Activated naive CD4-positive, alpha-beta T cell treated with anti-CD3 and anti-CD28 coated beads for 36 hours (primary cell): ENCODE measurements around the gene PPP1R13B. TPM values are rescaled to one million over a fixed set of nuclear protein-coding genes. Genes with fewer than 3 reads are reported as not detected.
"Not testable (repeated sequence)": the region's sequence is repeated elsewhere in the genome, so short reads cannot be mapped to it uniquely, and the experiment has no call there.

Experiments
- CTCF ChIA-PET: fragments of 350-600 bp; sonication (Branson Sonifier 250); formaldehyde crosslinking; loops from one replicate; lab custom pipeline; 2021; ENCODE audit warnings: antibody characterized with exemption; lab: Charles Lee
- DNase-seq: peaks from one replicate; pipeline ENCODE4 v3.0.0-alpha.2; 2020
- H3K27ac Mint-ChIP-seq: one replicate; pipeline ENCODE4 v1.8.0; 2021; ENCODE audit warnings: mild to moderate bottlenecking, mixed read lengths
- H3K27me3 Mint-ChIP-seq: one replicate; pipeline ENCODE4 v1.8.0; 2021; ENCODE audit warnings: low read depth, mixed read lengths
- H3K36me3 Mint-ChIP-seq: one replicate; pipeline ENCODE4 v1.8.0; 2021; ENCODE audit warnings: low read depth, mixed read lengths
- H3K4me1 Mint-ChIP-seq: one replicate; pipeline ENCODE4 v1.8.0; 2021; ENCODE audit warnings: low read depth, mixed read lengths
- H3K4me3 Mint-ChIP-seq: one replicate; pipeline ENCODE4 v1.8.0; 2021; ENCODE audit warnings: mild to moderate bottlenecking, moderate library complexity, mixed read lengths
- H3K9me3 Mint-ChIP-seq: one replicate; pipeline ENCODE4 v1.8.0; 2021; ENCODE audit warnings: mixed read lengths
- intact Hi-C: fragments of 100-400 bp; cut with micrococcal nuclease; formaldehyde crosslinking; loops from one replicate; pipeline ENCODE4 v1.15.1; 2023
- total RNA-seq, 2 experiments: library from RNA; stranded (reverse); gene quantifications; one replicate each; pipeline ENCODE4 v1.2.3, GENCODE V29; 2021

PPP1R13B gene
- total RNA-seq, 2 experiments from 2014 or later = 8.0 to 8.6 TPM

- Mint-ChIP-seq H3K27me3 (no peaks in the 10 kb centered on the region), H3K4me3 (no peak overlapping the region), H3K4me1 (peaks cover 7% of the 10 kb centered on the region), H3K36me3 (no peaks in the 10 kb centered on the region), H3K9me3 (no peaks in the 10 kb centered on the region), H3K27ac (no peak overlapping the region)
- no peak for DNase-seq
- intact Hi-C loops = no loop called here
- CTCF ChIA-PET = interaction anchor here (0.7 kb wide), 2 partner anchors 15 to 45 kb away, joined by 3 read pairs; no protein-coding TSS in a partner anchor
These were observed 6.8 kb upstream of the PPP1R13B start for GRCh38 chr14:103854017-103854808.

GRCh38 chr14:103849151-103849886, 1.9 kb upstream of the PPP1R13B start:
- peaks cover 15% of the 10 kb centered on the region for H3K4me1 Mint-ChIP-seq
- no peak for DNase-seq
- peak overlapping the region; percentile 55 for H3K4me3 Mint-ChIP-seq
- H3K27me3 Mint-ChIP-seq = no peaks in the 10 kb centered on the region
- H3K9me3 Mint-ChIP-seq = no peaks in the 10 kb centered on the region
- intact Hi-C loops = loop anchor here (5.0 kb wide), 1 partner anchor 447 kb away; no protein-coding TSS in a partner anchor
- CTCF ChIA-PET = no interaction called here
- H3K27ac Mint-ChIP-seq = no peak overlapping the region
- no peaks in the 10 kb centered on the region for H3K36me3 Mint-ChIP-seq

DNA sequence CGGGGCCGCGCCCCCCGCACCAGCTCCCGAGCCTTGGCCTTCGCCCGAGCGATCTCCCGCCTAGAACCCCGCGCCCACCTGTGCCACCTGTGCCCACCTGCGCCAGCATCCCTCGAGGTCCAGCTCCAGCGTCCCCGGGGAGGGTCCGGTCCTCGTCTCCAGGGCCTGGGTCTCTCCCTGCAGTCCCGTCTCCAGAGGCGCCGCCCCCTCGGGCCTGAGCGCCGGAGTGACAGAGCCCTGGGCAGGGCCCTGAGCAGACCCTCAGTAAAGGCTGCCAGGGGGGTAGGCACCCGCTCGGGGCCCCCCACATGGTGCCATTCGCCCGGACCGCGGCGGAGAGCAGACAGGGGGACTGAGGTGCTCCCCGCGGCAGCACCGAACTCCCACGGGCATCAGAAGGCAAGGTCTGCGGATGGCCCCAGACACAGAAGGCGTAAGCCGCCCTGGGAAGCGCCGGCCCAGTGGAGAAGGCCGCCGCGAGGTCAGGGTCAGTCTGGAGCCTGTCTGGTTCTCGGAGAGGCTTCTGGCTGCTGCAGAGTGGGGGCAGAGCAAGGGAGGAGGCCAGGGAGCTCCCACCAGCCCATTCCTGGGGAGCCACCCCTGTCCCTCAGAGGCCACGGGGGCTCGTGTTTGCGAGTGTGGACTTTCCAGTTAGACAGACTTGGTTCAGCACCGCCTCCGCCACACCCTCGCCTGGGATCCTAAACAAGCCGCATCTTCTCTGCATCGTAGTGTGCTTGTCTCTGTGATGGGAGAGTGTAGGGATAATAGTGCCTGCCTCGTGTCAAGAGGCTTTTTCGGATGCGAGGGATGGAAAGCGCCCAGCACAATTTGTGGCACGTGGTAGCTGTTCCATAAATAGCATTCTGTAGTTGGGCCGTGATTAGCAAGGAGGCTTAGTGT, 1.1 kb upstream of the PPP1R13B start:
- Mint-ChIP-seq H3K4me3 (peak overlapping the region; percentile 55), H3K36me3 (no peaks in the 10 kb centered on the region), H3K4me1 (peaks cover 15% of the 10 kb centered on the region), H3K27me3 (no peaks in the 10 kb centered on the region), H3K9me3 (no peaks in the 10 kb centered on the region), H3K27ac (no peak overlapping the region)
- no peak for DNase-seq
- intact Hi-C loops = loop anchor here (5.0 kb wide), 1 partner anchor 446 kb away; no protein-coding TSS in a partner anchor
- CTCF ChIA-PET = no interaction called here

GRCh38 chr14:103846543-103847450, 578 bp downstream of the PPP1R13B start:
- Mint-ChIP-seq H3K27ac (no peak overlapping the region), H3K4me3 (peak overlapping the region; percentile 86), H3K27me3 (no peaks in the 10 kb centered on the region), H3K36me3 (no peaks in the 10 kb centered on the region), H3K9me3 (no peaks in the 10 kb centered on the region), H3K4me1 (peaks cover 15% of the 10 kb centered on the region)
- intact Hi-C loops = loop anchor here (5.0 kb wide), 1 partner anchor 444 kb away; no protein-coding TSS in a partner anchor
- CTCF ChIA-PET = no interaction called here
- peak; percentile 16 for DNase-seq

- peak overlapping the region; percentile 86 for H3K4me3 Mint-ChIP-seq
- no peak for DNase-seq
- H3K27ac Mint-ChIP-seq = no peak overlapping the region
- intact Hi-C loops = loop anchor here (5.0 kb wide), 1 partner anchor 444 kb away; no protein-coding TSS in a partner anchor
- no peaks in the 10 kb centered on the region for H3K27me3 Mint-ChIP-seq
- CTCF ChIA-PET = no interaction called here
- H3K4me1 Mint-ChIP-seq = peaks cover 15% of the 10 kb centered on the region
- no peaks in the 10 kb centered on the region for H3K9me3 Mint-ChIP-seq
- no peaks in the 10 kb centered on the region for H3K36me3 Mint-ChIP-seq
These were observed 1.3 kb downstream of the PPP1R13B start for GRCh38 chr14:103846097-103846496.

DNA sequence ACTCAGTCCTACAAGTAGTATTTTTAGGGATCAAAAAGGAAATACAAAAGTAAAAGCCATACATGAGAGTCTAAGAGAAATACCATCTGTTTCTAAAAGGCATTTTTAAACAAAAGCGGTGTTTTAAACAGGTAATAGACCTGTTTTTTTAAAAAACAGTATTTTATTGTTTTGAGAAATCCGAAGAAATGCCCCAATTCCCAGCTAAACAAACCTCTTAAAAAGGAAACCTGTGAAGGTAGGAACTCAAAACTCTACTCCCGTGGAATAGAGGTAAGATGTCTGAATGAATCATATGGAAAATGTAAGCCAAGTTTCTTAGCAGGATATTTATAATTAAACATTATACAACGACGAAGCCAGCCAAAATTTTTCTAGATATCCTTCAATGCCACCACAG, 2.0 kb downstream of the PPP1R13B start:
- Mint-ChIP-seq H3K4me3 (no peak overlapping the region), H3K27me3 (no peaks in the 10 kb centered on the region), H3K27ac (no peak overlapping the region), H3K9me3 (no peaks in the 10 kb centered on the region), H3K4me1 (peaks cover 15% of the 10 kb centered on the region), H3K36me3 (no peaks in the 10 kb centered on the region)
- intact Hi-C loops = loop anchor here (5.0 kb wide), 1 partner anchor 443 kb away; no protein-coding TSS in a partner anchor
- CTCF ChIA-PET = no interaction called here
- no peak for DNase-seq

DNA sequence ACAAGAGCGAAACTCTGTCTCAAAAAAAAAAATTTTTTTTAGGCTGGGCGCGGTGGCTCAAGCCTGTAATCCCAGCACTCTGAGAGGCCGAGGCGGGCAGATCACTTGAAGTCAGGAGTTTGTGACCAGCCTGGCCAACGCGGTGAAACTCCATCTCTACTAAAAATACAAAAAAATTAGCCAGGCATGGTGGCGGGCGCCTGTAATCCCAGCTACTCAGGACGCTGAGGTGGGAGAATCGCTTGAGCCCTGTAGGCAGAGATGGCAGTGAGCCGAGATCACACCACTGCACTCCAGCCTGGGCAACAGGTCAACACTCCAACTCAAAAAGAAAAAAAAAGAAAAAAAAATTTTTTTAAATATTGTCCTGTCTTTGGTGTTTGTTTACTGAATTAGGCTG, 6.1 kb downstream of the PPP1R13B start:
- H3K27me3 Mint-ChIP-seq, intact Hi-C loops: not testable (repeated sequence)

DNA sequence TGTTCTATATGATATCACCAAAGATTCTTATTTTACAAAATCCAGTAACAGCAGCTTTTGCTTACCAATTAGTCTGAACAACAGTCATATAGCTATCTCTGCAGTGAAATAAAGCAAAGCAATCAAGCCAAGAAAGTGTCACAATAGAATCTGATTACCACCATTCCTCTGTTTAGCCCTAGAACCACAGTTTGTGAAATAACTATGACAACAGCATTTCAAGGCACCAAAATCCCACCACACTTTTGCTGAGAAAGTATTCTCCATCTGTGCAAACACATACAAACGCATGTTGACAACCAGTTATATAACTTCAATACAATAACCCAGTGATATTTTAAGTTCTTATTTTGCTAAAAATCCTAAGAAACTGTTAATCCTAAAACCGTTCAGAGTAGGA, 7.4 kb downstream of the PPP1R13B start:
- Mint-ChIP-seq H3K36me3 (no peaks in the 10 kb centered on the region), H3K4me1 (peaks cover 6% of the 10 kb centered on the region), H3K4me3 (no peak overlapping the region), H3K27me3 (no peaks in the 10 kb centered on the region), H3K27ac (no peak overlapping the region), H3K9me3 (no peaks in the 10 kb centered on the region)
- DNase-seq = no peak
- CTCF ChIA-PET = interaction anchor here (0.5 to 1.3 kb wide), 3 partner anchors 14 to 49 kb away, joined by 3 to 5 read pairs (median 3); no protein-coding TSS in a partner anchor
- intact Hi-C loops = no loop called here

More for the DNA sequence above, 6.1 kb downstream of the PPP1R13B start:
- H3K4me3 Mint-ChIP-seq, H3K9me3 Mint-ChIP-seq, DNase-seq, H3K36me3 Mint-ChIP-seq, H3K27ac Mint-ChIP-seq: not testable (repeated sequence)
- peaks cover 14% of the 10 kb centered on the region for H3K4me1 Mint-ChIP-seq
- CTCF ChIA-PET = interaction anchor here (1.7 kb wide), 1 partner anchor 32 kb away, joined by 3 read pairs; no protein-coding TSS in a partner anchor

GRCh38 chr14:103839579-103839978, 7.8 kb downstream of the PPP1R13B start:
- Mint-ChIP-seq H3K27me3 (no peaks in the 10 kb centered on the region), H3K4me1 (peaks cover 6% of the 10 kb centered on the region), H3K4me3 (no peak overlapping the region), H3K36me3 (no peaks in the 10 kb centered on the region), H3K9me3 (no peaks in the 10 kb centered on the region), H3K27ac (no peak overlapping the region)
- CTCF ChIA-PET = interaction anchor here (0.5 to 1.3 kb wide), 3 partner anchors 14 to 49 kb away, joined by 3 to 5 read pairs (median 3); no protein-coding TSS in a partner anchor
- intact Hi-C loops = no loop called here
- no peak for DNase-seq

DNA sequence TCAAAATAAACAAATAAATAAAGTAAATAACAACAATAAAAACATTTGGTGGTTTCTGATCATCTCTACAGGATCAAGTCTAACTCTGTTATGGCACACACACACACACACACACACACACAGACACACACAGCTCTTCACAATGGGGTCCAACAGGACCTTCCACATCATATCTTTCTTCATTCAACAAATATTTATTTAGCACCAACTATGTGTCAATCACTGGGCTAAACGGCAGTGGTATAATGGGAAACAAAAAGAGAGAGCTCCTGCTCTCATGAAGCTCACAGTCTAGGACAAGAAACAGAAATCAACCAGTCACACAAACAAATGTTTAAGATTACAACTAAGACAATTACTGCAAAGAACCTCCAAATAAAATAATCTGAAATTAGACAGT, 9.3 kb downstream of the PPP1R13B start:
- Mint-ChIP-seq H3K4me3 (no peak overlapping the region), H3K27me3 (no peaks in the 10 kb centered on the region), H3K27ac (no peak overlapping the region), H3K9me3 (no peaks in the 10 kb centered on the region), H3K36me3 (no peaks in the 10 kb centered on the region), H3K4me1 (peaks cover 10% of the 10 kb centered on the region)
- no peak for DNase-seq
- CTCF ChIA-PET = interaction anchor here (2.0 kb wide), 1 partner anchor 29 kb away, joined by 7 read pairs; no protein-coding TSS in a partner anchor
- intact Hi-C loops = no loop called here
